SU-DHL-6 (cell line): Measurements from ENCODE around the gene HMMR.

Experiments used
- EZH2phosphoT487 ChIP-seq: fragments of 200-600 bp; sonication (generic), shearing (Covaris generic); conservative IDR thresholded peaks from 2 replicates; pipeline ENCODE4 v1.6.1; 2018; ENCODE audit warnings: mild to moderate bottlenecking, antibody characterized with exemption, low read length, moderate library complexity, mixed read lengths
- TF ChIP-seq, protein P1 (sequence below): fragments of 200-600 bp; sonication (generic); IDR thresholded peaks from one replicate; pipeline ENCODE4 v1.5.1; 2017; ENCODE audit warnings: antibody characterized with exemption, mild to moderate bottlenecking, low read length, moderate library complexity; ENCODE audit not compliant: insufficient read depth, poor library complexity, severe bottlenecking

DNA sequence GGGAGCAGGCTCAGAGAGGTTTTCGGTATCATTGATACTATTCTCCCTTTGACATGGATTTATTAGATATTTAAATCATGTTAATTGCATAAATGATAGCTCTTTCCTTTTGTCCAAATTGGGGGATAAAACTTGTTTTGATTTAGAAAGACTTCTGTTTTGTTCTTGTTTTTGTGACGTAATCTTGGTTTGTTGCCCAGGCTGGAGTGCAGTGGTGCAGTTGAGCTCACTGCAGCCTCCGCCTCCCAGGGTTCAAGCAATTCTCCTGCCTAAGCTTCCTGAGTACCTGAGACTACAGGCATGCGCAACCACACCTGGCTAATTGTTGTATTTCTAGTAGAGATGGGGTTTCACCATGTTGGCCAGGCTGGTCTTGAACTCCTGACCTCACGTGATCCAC lies 52.1 kb downstream of the HMMR start:
- TF ChIP-seq, protein P1, sequence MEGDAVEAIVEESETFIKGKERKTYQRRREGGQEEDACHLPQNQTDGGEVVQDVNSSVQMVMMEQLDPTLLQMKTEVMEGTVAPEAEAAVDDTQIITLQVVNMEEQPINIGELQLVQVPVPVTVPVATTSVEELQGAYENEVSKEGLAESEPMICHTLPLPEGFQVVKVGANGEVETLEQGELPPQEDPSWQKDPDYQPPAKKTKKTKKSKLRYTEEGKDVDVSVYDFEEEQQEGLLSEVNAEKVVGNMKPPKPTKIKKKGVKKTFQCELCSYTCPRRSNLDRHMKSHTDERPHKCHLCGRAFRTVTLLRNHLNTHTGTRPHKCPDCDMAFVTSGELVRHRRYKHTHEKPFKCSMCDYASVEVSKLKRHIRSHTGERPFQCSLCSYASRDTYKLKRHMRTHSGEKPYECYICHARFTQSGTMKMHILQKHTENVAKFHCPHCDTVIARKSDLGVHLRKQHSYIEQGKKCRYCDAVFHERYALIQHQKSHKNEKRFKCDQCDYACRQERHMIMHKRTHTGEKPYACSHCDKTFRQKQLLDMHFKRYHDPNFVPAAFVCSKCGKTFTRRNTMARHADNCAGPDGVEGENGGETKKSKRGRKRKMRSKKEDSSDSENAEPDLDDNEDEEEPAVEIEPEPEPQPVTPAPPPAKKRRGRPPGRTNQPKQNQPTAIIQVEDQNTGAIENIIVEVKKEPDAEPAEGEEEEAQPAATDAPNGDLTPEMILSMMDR: no peak
- no peak for TF ChIP-seq EZH2phosphoT487
